ENCODE measurements around the gene BOC.

DNA sequence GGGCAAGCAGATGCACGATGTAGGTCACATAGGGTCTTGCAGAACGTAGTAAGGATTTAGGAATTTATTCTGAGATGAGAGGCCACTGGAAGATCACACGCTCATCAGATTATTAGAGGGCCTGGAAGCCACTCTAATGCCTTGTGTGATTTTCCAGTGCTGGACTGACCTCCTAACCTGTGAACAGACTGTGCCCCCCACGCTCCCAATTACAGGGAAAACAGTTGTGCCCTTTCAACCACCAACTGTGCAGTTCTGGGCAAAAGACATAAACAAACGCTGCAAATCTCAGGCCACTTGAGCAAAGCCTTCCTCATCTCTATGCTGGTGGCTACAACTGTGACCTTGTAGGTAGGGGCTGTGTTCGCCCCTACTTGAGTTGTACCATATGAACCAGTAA lies 48.2 kb upstream of the BOC start:
- TF ChIP-seq, protein P1, sequence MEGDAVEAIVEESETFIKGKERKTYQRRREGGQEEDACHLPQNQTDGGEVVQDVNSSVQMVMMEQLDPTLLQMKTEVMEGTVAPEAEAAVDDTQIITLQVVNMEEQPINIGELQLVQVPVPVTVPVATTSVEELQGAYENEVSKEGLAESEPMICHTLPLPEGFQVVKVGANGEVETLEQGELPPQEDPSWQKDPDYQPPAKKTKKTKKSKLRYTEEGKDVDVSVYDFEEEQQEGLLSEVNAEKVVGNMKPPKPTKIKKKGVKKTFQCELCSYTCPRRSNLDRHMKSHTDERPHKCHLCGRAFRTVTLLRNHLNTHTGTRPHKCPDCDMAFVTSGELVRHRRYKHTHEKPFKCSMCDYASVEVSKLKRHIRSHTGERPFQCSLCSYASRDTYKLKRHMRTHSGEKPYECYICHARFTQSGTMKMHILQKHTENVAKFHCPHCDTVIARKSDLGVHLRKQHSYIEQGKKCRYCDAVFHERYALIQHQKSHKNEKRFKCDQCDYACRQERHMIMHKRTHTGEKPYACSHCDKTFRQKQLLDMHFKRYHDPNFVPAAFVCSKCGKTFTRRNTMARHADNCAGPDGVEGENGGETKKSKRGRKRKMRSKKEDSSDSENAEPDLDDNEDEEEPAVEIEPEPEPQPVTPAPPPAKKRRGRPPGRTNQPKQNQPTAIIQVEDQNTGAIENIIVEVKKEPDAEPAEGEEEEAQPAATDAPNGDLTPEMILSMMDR (IDR thresholded peaks at IDR 0.05) = no peak
- no peak for TF ChIP-seq POLR2A (IDR thresholded peaks at IDR 0.05)
- no peak for TF ChIP-seq EP300 (IDR thresholded peaks at IDR 0.05)
